ENCODE results near the gene NDUFS1.
"Not testable (repeated sequence)": the region's sequence is repeated elsewhere in the genome, so short reads cannot be mapped to it uniquely, and the experiment has no call there.

NDUFS1 gene

DNA sequence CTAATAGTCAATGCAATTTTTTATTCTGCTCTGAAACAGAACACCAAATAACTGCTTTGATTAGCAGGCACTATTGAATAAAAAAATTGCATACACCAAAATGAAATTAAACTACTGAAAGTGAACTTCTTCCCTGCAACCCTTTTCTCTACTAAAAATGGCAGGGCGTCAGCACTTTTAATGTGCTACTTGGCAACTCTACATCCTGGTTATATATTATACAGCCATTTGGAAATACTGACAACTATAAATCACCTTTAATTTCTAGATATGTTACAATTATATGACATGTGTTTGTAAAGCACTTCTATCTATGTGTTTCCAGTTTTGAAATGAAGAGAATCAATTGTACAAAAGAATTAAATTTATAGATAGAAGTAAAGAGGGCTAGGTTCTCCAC is 9.9 kb downstream of the NDUFS1 start:
- H3K36me3 Mint-ChIP-seq: peaks cover 8% of the 10 kb centered on the region
- no peak overlapping the region for H3K27ac Mint-ChIP-seq
- H3K4me1 Mint-ChIP-seq (ENCODE audit: low read depth): peaks cover 19% of the 10 kb centered on the region
- H3K27me3 Mint-ChIP-seq: no peaks in the 10 kb centered on the region
- no peaks in the 10 kb centered on the region for H3K9me3 Mint-ChIP-seq (ENCODE audit: low read depth)
- no peak overlapping the region for H3K4me3 Mint-ChIP-seq

DNA sequence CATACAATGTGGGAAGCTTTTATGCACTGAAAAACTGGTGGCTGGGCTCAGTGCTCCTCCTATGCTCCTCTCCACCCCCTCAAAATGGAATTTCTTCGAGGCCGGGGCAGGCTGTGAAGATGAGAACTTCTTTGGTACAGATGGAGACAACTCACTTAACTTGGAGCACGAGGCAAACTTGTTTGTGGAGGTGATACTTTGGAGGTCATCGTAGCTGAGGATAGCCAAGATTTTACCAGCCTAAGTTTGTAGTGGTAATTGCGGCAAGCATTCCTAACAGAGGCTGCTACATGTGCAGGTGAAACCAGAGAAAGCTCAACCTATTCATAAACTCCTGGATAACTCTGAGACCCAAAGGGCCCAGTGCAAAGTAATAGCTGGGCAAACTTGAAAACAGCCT is 13.6 kb downstream of the NDUFS1 start:
- H3K27me3 Mint-ChIP-seq: no peaks in the 10 kb centered on the region
- no peaks in the 10 kb centered on the region for H3K9me3 Mint-ChIP-seq (ENCODE audit: low read depth)
- no peak overlapping the region for H3K4me3 Mint-ChIP-seq
- H3K27ac Mint-ChIP-seq: no peak overlapping the region
- peaks cover 8% of the 10 kb centered on the region for H3K36me3 Mint-ChIP-seq
- H3K4me1 Mint-ChIP-seq (ENCODE audit: low read depth): peaks cover 4% of the 10 kb centered on the region

DNA sequence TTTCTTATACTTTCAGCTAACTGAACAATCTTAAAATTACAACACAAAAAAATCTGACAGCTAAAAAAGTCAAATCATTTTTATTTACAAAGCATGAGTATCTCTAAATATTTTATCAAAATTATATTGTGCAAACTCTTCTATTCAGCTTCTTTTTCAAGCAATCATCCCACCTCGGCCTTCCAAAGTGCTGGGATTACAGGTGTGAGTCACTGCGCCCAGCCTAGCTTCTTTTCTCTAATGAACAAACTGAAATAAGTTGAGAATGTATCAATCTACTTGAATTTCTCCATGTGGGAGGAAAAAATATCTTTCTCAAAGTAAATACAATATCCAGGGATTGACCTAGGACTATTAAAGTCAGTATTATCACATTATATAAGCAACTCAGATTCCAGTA is 14.9 kb downstream of the NDUFS1 start:
- H3K27ac Mint-ChIP-seq: no peak overlapping the region
- no peak overlapping the region for H3K4me3 Mint-ChIP-seq

DNA sequence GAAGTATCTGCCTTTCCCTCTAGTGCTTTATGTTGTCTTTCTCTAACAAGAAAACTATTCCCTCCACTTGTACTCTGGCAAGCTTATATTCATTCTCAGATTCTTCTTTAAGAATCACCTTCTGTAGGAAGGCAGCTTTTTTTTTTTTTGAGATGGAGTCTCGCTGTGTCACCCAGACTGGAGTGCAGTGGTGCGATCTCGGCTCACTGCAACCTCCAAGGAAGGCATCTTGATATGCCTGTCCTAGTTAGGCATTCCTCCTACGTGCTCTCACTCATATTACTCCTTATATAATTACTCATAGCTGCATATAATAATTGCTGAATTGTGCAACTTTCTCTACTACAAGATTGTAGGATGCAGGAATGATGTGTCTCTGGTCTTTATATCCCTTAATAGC is 15.8 kb downstream of the NDUFS1 start:
- Mint-ChIP-seq H3K4me1 (ENCODE audit: low read depth) (peaks cover 1% of the 10 kb centered on the region), H3K36me3 (peaks cover 5% of the 10 kb centered on the region), H3K27me3 (no peaks in the 10 kb centered on the region), H3K9me3 (ENCODE audit: low read depth) (no peaks in the 10 kb centered on the region), H3K27ac (peak overlapping the region; percentile 0), H3K4me3 (no peak overlapping the region)

More for the DNA sequence above, 14.9 kb downstream of the NDUFS1 start:
- no peaks in the 10 kb centered on the region for H3K9me3 Mint-ChIP-seq (ENCODE audit: low read depth)
- peaks cover 8% of the 10 kb centered on the region for H3K36me3 Mint-ChIP-seq
- H3K27me3 Mint-ChIP-seq: no peaks in the 10 kb centered on the region
- H3K4me1 Mint-ChIP-seq (ENCODE audit: low read depth): peaks cover 1% of the 10 kb centered on the region

DNA sequence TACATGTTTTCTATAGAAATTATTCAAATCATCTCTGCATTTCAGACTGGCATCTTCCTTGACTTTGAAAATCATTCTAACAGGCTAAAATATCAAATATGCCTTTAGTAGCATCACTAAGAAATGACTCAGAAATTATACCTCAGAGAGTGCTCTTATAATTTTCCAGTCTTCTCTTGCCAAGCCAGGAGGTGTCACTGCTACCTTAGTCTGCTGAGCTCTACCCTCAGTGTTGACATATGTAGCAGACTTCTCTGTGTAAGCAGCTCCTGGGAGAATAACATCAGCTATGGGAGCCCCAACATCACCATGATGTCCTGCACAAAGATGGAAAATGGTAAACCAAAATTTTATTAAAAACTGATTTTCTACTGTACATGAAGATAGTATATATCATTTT is 31.6 kb downstream of the NDUFS1 start:
- Mint-ChIP-seq H3K27ac (peak overlapping the region; percentile 38), H3K27me3 (no peaks in the 10 kb centered on the region), H3K9me3 (ENCODE audit: low read depth) (no peaks in the 10 kb centered on the region), H3K4me3 (no peak overlapping the region), H3K36me3 (peaks cover 8% of the 10 kb centered on the region), H3K4me1 (ENCODE audit: low read depth) (no peaks in the 10 kb centered on the region)

DNA sequence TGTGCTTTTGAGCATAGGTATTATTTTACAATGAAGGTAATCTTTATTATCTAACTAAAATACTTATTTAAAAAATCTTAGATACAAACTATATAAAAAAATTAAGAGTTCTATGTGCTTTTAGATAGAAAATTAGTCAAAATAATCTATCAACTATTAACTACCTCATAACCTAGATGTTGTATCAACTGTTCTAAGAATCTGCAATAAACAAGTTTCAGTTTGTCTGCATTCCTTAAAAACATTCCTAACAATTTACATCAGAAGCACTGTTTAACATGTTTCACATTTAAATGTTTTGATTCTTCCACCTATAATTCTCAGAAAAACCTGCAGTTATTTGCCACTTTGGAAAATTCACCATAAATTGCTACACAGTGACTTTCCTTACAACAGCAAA is 33.3 kb downstream of the NDUFS1 start:
- no peaks in the 10 kb centered on the region for H3K4me1 Mint-ChIP-seq (ENCODE audit: low read depth)
- no peaks in the 10 kb centered on the region for H3K27me3 Mint-ChIP-seq
- H3K36me3 Mint-ChIP-seq: peaks cover 17% of the 10 kb centered on the region
- H3K4me3 Mint-ChIP-seq: no peak overlapping the region
- no peak overlapping the region for H3K27ac Mint-ChIP-seq
- peaks cover 4% of the 10 kb centered on the region for H3K9me3 Mint-ChIP-seq (ENCODE audit: low read depth)

DNA sequence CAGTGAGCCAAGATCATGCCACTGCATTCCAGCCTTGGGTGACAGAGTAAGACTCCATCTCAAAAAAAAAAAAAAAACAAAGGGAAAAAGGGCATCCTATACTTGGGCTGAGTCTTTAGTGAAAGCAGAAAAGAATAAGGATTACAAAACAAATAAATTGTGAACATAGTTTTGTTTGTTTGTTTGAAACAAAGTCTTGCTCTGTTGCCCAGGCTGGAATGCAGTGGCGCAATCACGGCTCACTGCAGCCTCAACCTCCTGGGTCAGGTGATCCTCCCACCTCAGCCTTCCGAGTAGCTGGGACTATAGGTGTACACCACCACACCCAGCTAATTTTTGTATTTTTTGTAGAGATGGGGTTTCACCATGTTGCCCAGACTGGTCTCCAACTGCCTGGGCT is 36.7 kb downstream of the NDUFS1 start:
- H3K27ac Mint-ChIP-seq; H3K4me1 Mint-ChIP-seq (ENCODE audit: low read depth); H3K27me3 Mint-ChIP-seq; H3K4me3 Mint-ChIP-seq: not testable (repeated sequence)
- peaks cover 27% of the 10 kb centered on the region for H3K36me3 Mint-ChIP-seq
- H3K9me3 Mint-ChIP-seq (ENCODE audit: low read depth): peaks cover 11% of the 10 kb centered on the region

DNA sequence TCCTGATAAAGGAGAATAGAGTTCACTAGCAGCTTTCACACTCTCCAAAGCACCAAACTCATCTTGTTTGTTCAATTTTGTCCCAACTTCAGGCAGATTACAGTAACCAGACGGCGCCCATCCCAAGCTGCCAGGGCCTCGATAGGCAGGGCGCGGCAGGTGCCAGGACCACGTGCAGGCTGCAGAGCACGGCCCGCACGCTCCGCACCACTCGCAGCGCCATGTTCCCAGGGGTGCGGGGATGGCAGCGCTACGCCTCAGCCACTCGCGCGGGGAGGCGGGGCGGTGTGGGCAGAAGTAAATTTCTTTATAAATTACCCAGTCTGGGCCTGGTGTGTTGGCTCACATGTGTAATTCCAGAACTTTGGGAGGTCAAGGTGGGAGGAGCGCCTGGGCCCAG is 43.0 kb downstream of the NDUFS1 start:
- Mint-ChIP-seq H3K36me3 (peaks cover 27% of the 10 kb centered on the region), H3K4me1 (ENCODE audit: low read depth) (no peaks in the 10 kb centered on the region), H3K27ac (no peak overlapping the region), H3K27me3 (no peaks in the 10 kb centered on the region), H3K4me3 (no peak overlapping the region), H3K9me3 (ENCODE audit: low read depth) (peaks cover 11% of the 10 kb centered on the region)

DNA sequence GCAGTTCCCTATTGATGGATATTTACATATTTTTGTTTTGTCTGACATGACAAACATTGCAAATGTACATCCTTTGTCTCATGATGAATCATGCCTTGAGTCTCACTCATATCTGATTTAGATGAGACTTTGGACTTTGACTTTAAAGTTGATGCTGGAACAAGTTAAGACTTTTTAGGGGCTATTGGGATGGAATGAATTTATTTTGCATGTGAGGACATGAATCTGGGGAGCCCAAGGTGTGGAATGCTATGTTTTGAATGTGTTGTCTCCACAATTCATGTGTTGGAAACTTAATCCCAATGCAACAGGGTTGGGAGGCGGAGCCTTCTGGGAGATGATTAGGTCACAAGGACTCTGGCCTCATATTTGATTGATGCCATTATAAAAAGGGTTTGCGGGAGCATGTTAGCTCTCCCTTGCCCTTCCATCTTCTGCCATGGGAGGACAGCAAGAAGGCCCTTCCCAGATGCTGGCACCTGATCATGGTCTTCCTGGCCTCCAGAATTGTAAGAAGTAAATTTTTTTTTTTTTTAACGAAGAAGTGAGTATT is 44.1 kb downstream of the NDUFS1 start:
- no peaks in the 10 kb centered on the region for H3K27me3 Mint-ChIP-seq
- peaks cover 15% of the 10 kb centered on the region for H3K36me3 Mint-ChIP-seq
- H3K27ac Mint-ChIP-seq: no peak overlapping the region
- H3K9me3 Mint-ChIP-seq (ENCODE audit: low read depth): peaks cover 2% of the 10 kb centered on the region
- H3K4me3 Mint-ChIP-seq: no peak overlapping the region
- no peaks in the 10 kb centered on the region for H3K4me1 Mint-ChIP-seq (ENCODE audit: low read depth)

DNA sequence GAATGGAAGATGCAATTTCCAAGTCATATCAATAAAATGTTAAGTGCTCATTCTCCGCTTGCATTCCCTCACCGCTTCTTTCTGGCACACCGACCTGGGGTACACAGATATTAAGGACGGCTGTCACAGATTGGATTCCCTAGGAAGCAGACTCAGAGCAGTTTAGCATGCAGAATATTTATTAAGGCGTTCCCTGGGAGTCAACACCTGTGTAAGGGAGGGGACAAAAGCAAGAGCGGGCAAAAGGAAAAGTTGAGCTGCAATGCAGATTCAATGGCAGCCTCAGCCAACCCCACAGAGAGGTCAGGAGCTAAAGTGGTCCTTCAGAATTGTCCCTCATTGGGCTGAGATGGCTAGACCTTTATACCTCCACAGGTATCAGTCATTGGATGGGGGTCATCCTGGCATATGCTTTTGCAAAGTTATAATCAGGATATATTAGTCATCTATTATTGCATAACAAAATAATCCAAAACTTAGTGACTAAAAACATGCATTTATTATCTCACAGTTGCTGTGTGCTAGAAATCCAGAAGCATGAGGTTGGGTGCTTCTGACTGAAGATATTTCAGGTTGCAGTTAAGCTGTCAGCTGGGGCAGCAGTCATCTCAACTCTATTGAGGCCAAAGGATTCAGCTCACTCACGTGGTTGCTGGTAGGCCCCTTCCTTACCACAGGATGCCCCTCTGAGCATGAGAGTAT is 46.2 kb downstream of the NDUFS1 start:
- no peaks in the 10 kb centered on the region for H3K9me3 Mint-ChIP-seq (ENCODE audit: low read depth)
- H3K27me3 Mint-ChIP-seq: no peaks in the 10 kb centered on the region
- H3K36me3 Mint-ChIP-seq: peaks cover 11% of the 10 kb centered on the region
- no peak overlapping the region for H3K27ac Mint-ChIP-seq
- H3K4me1 Mint-ChIP-seq (ENCODE audit: low read depth): no peaks in the 10 kb centered on the region
- no peak overlapping the region for H3K4me3 Mint-ChIP-seq

DNA sequence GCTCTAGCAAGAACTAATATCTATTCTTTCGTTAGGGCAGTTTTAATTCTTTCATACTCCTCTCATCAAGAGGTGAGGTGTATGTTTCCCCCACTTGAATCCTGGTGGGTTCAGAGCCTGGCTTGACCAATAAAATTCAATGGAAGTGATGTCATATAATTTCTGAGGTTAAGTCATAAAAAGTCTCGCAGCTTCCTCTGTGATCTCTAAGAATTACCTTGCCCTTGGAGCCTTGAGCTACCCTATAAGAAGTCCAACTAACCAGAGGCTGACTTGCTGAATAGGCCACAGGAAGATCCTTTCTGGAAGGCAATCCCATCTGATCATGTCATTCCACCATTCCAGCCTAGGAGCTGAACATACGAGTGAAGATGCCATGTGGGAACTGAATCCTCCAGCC is 47.1 kb downstream of the NDUFS1 start:
- Mint-ChIP-seq H3K9me3 (ENCODE audit: low read depth) (no peaks in the 10 kb centered on the region), H3K4me3 (no peak overlapping the region), H3K27ac (no peak overlapping the region), H3K27me3 (no peaks in the 10 kb centered on the region), H3K4me1 (ENCODE audit: low read depth) (no peaks in the 10 kb centered on the region), H3K36me3 (peaks cover 11% of the 10 kb centered on the region)

DNA sequence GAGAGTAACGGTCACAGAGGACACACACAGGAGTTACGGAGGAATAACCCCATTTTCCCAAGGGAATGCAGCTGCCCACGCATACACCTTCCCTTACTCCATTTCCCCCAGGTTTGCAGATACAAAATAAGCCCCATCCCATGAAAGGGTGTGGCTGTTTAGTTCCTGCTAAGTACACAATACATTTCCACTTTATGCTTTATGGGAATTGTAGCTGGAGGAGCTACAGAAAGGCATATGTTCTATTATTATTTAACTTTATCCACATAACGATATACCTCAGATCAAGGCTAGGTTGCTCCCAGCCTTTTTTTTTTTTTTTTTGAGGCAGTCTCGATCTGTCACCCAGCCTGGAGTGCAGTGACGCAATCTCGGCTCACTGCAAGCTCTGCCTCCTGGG is 50.5 kb downstream of the NDUFS1 start:
- peaks cover 9% of the 10 kb centered on the region for H3K36me3 Mint-ChIP-seq
- no peak overlapping the region for H3K4me3 Mint-ChIP-seq
- H3K9me3 Mint-ChIP-seq (ENCODE audit: low read depth): no peaks in the 10 kb centered on the region
- no peak overlapping the region for H3K27ac Mint-ChIP-seq
- H3K4me1 Mint-ChIP-seq (ENCODE audit: low read depth): no peaks in the 10 kb centered on the region
- no peaks in the 10 kb centered on the region for H3K27me3 Mint-ChIP-seq

DNA sequence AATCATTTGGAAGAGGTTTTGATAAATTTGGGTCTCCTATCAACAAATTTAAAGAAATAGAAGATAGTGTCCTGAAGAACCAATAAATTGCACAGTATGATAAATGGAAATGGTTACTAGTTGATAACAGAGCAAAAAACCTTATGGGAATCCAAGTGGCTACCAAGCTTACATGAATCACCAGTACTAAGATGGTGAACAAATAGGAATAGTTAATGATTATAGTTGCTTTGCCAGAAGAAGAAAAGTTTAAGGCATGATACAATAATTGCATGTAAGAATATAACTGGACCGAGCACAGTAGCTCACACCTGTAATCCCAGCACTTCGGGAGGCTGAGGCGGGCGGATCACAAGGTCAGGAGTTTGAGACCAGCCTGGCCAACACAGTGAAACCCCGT is 53.7 kb downstream of the NDUFS1 start:
- no peaks in the 10 kb centered on the region for H3K27me3 Mint-ChIP-seq
- no peaks in the 10 kb centered on the region for H3K4me1 Mint-ChIP-seq (ENCODE audit: low read depth)
- H3K9me3 Mint-ChIP-seq (ENCODE audit: low read depth): no peaks in the 10 kb centered on the region
- peaks cover 10% of the 10 kb centered on the region for H3K36me3 Mint-ChIP-seq
- H3K27ac Mint-ChIP-seq: no peak overlapping the region
- H3K4me3 Mint-ChIP-seq: no peak overlapping the region

DNA sequence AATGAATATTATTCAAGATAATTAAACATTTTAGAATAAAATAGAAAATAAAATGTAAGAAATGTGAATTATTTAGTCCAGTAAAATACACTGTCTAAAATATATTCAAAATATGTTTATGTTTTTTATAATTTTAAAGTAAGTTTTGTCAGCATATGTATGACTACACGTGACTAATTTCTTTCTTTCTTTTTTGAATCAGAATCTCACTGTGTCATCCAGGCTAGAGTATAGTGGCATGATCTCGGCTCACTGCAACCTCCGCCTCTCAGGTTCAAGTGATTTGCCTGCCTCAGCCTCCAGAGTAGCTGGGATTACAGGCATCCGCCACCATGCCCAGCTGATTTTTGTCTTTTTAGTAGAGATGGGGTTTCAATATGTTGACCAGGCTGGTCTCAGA is 54.2 kb downstream of the NDUFS1 start:
- peaks cover 10% of the 10 kb centered on the region for H3K36me3 Mint-ChIP-seq
- no peak overlapping the region for H3K4me3 Mint-ChIP-seq
- no peaks in the 10 kb centered on the region for H3K27me3 Mint-ChIP-seq
- H3K9me3 Mint-ChIP-seq (ENCODE audit: low read depth): no peaks in the 10 kb centered on the region
- H3K27ac Mint-ChIP-seq: no peak overlapping the region
- no peaks in the 10 kb centered on the region for H3K4me1 Mint-ChIP-seq (ENCODE audit: low read depth)

DNA sequence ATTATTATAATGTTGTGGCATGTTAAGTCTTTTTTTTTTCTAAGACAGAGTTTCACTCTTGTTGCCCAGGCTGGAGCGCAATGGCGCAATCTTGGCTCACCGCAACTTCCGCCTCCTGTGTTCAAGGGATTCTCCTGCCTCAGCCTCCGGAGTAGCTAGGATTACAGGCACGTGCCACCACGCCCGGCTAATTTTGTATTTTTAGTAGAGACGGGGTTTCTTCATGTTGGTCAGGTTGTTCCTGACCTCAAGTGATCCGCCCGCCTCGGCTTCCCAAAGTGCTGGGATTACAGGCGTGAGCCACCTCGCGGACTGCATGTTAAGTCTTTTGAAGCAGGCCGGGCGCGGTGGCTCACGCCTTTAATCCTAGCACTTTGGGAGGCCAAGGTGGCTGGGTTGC is 60.4 kb downstream of the NDUFS1 start:
- H3K27ac Mint-ChIP-seq, H3K4me3 Mint-ChIP-seq: not testable (repeated sequence)

DNA sequence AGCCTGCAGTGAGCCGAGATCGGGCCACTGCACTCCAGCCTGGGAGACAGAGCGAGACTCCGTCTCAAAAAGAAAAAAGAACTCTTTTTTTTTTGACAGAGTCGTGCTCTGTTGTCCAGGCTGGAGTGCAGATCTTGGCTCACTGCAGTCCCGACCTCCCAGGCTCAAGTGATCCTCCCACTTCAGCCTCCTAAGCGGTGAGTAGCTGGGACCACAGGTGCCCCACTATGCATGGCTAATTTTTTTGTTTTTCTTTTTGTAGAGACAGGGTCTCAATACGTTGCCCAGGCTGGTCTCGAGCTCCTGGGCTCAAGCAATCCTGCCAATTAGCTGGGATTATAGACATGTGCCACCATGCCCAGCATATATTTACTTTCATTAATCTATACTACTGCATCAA is 60.8 kb downstream of the NDUFS1 start:
- Mint-ChIP-seq H3K27me3 (no peaks in the 10 kb centered on the region), H3K27ac (no peak overlapping the region), H3K36me3 (peaks cover 5% of the 10 kb centered on the region), H3K9me3 (ENCODE audit: low read depth) (no peaks in the 10 kb centered on the region), H3K4me3 (no peak overlapping the region), H3K4me1 (ENCODE audit: low read depth) (no peaks in the 10 kb centered on the region)

More for the DNA sequence above, 60.4 kb downstream of the NDUFS1 start:
- not testable (repeated sequence) for H3K9me3 Mint-ChIP-seq (ENCODE audit: low read depth); H3K27me3 Mint-ChIP-seq; H3K4me1 Mint-ChIP-seq (ENCODE audit: low read depth); H3K36me3 Mint-ChIP-seq

Data from activated naive CD8-positive, alpha-beta T cell (primary cell).